Tibial artery (tissue), 4 donors: Measurements from ENCODE around the gene TNS1.

Experiments
- DNase-seq, 2 donors: peaks; one replicate each; pipeline ENCODE4 v3.0.0-alpha.2; 2019
- H3K27ac ChIP-seq, 2 donors: fragments of 200-600 bp; sonication (generic) in 1 of 2; 1 replicate in 1 of 2; 2 replicates in 1 of 2; pipeline ENCODE4 v1.5.1; 2018 to 2019; ENCODE audit warnings: mild to moderate bottlenecking in 1 of 2
- H3K27me3 ChIP-seq, 2 donors: fragments of 200-600 bp; sonication (generic) in 1 of 2; one replicate each; pipeline versions ENCODE4 v1.5.1 to v1.6.0; 2016 to 2019
- H3K36me3 ChIP-seq, 3 donors: fragments of 200-600 bp; sonication (generic) in 2 of 3; one replicate each; pipeline ENCODE4 v1.5.1; 2016 to 2019; ENCODE audit warnings: mild to moderate bottlenecking in 2 of 3
- H3K4me1 ChIP-seq, 4 donors: fragments of 200-600 bp; sonication (generic) in 2 of 4; 1 replicate in 3 of 4; 2 replicates in 1 of 4; pipeline ENCODE4 v1.5.1; 2016 to 2019
- H3K4me3 ChIP-seq, 2 donors: fragments of 200-600 bp; sonication (generic) in 1 of 2; 1 replicate in 1 of 2; 2 replicates in 1 of 2; pipeline ENCODE4 v1.5.1; 2018 to 2019; ENCODE audit warnings: mild to moderate bottlenecking in 2 of 2
- H3K9me3 ChIP-seq, 3 donors: fragments of 200-600 bp; sonication (generic) in 1 of 3; one replicate each; pipeline ENCODE4 v1.5.1; 2016 to 2019
- CTCF ChIP-seq, 2 experiments: fragments of 200-600 bp in 1 of 2; fragments of 450-650 bp in 1 of 2; IDR thresholded peaks; one replicate each; pipeline ENCODE4 v1.5.1; 2017 to 2019; ENCODE audit warnings: antibody characterized with exemption in 2 of 2, mild to moderate bottlenecking in 1 of 2, moderate library complexity in 1 of 2
- intact Hi-C: fragments of 100-400 bp; cut with DNase I; formaldehyde crosslinking; loops from one replicate; pipeline ENCODE4 v1.15.0; 2023; ENCODE audit warnings: low total_unique reads

The TNS1 gene

GRCh38 chr2:217818293-217818850, 184.4 kb downstream of the TNS1 start:
- no peak for DNase-seq
- Histone ChIP-seq H3K27me3 (no peaks in the 10 kb centered on the region), H3K27ac (peak overlapping the region; percentile 61 to 64), H3K9me3 (no peaks in the 10 kb centered on the region), H3K4me1 (peaks cover 3 to 83% (median 62%) of the 10 kb centered on the region in 4 donors), H3K4me3 (no peak overlapping the region), H3K36me3 (peaks cover 100% of the 10 kb centered on the region in 3 donors)
- TF ChIP-seq CTCF (IDR thresholded peaks at IDR 0.05), result no peak
- intact Hi-C loops, result no loop called here

- H3K4me1 ChIP-seq, result peaks cover 3 to 78% (median 55%) of the 10 kb centered on the region in 4 donors
- peaks cover 100% of the 10 kb centered on the region in 3 donors for H3K36me3 ChIP-seq
- H3K4me3 ChIP-seq, result no peak overlapping the region
- H3K9me3 ChIP-seq, result no peaks in the 10 kb centered on the region
- H3K27ac ChIP-seq, result peak overlapping the region; percentile 61 to 64
- no peak for TF ChIP-seq CTCF (IDR thresholded peaks at IDR 0.05)
- intact Hi-C loops, result no loop called here
- no peak for DNase-seq
- H3K27me3 ChIP-seq, result no peaks in the 10 kb centered on the region
These were observed 185.1 kb downstream of the TNS1 start for GRCh38 chr2:217817466-217818292.

- TF ChIP-seq CTCF (IDR thresholded peaks at IDR 0.05), result no peak
- intact Hi-C loops, result no loop called here
- peaks cover 100% of the 10 kb centered on the region in 3 donors for H3K36me3 ChIP-seq
- peaks cover 3 to 67% (median 45%) of the 10 kb centered on the region in 4 donors for H3K4me1 ChIP-seq
- no peak for DNase-seq
- no peak overlapping the region for H3K4me3 ChIP-seq
- H3K27me3 ChIP-seq, result no peaks in the 10 kb centered on the region
- no peaks in the 10 kb centered on the region for H3K9me3 ChIP-seq
- peak overlapping the region; percentile 61 to 64 for H3K27ac ChIP-seq
These were observed 186.4 kb downstream of the TNS1 start for GRCh38 chr2:217816396-217816869.

- TF ChIP-seq CTCF (IDR thresholded peaks at IDR 0.05), result no peak
- intact Hi-C loops, result no loop called here
- H3K4me3 ChIP-seq, result no peak overlapping the region
- peaks cover 3 to 48% (median 34%) of the 10 kb centered on the region in 4 donors for H3K4me1 ChIP-seq
- H3K27me3 ChIP-seq, result no peaks in the 10 kb centered on the region
- peaks cover 99 to 100% (median 100%) of the 10 kb centered on the region in 3 donors for H3K36me3 ChIP-seq
- H3K27ac ChIP-seq, result peak overlapping the region; percentile 33 to 46
- H3K9me3 ChIP-seq, result no peaks in the 10 kb centered on the region
- DNase-seq, result no peak
These were observed 189.0 kb downstream of the TNS1 start for GRCh38 chr2:217813828-217814227.

GRCh38 chr2:217812170-217812569, 190.6 kb downstream of the TNS1 start:
- intact Hi-C loops, result no loop called here
- H3K27me3 ChIP-seq, result no peaks in the 10 kb centered on the region
- H3K27ac ChIP-seq, result no peak overlapping the region
- no peak overlapping the region for H3K4me3 ChIP-seq
- H3K36me3 ChIP-seq, result peaks cover 99 to 100% (median 100%) of the 10 kb centered on the region in 3 donors
- peaks cover 0 to 49% (median 34%) of the 10 kb centered on the region in 4 donors for H3K4me1 ChIP-seq
- no peak for DNase-seq
- no peak for TF ChIP-seq CTCF (IDR thresholded peaks at IDR 0.05)
- no peaks in the 10 kb centered on the region for H3K9me3 ChIP-seq
